SIG-M5 (cell line): Measurements from ENCODE around the gene SYNJ1.
"Not testable (repeated sequence)": the region's sequence is repeated elsewhere in the genome, so short reads cannot be mapped to it uniquely, and the experiment has no call there.

Source experiments
- DNase-seq: peaks from one replicate; lab custom pipeline; 2025; lab: John Stamatoyannopoulos, UW

Gene SYNJ1

GRCh38 chr21:32727687-32728455, at the start of gene SYNJ1:
Gene SYNJ1 (minus strand): TSS chr21:32728013. CDS start chr21:32726895, 1,118 bp downstream.
- DNase-seq = peak; percentile 50

GRCh38 chr21:32777269-32777668, 49.5 kb upstream of the SYNJ1 start:
- DNase-seq = no peak

GRCh38 chr21:32776743-32777142, 48.9 kb upstream of the SYNJ1 start:
- no peak for DNase-seq

GRCh38 chr21:32773048-32773344, 45.2 kb upstream of the SYNJ1 start:
- not testable (repeated sequence) for DNase-seq

- no peak for DNase-seq
These were observed 44.7 kb upstream of the SYNJ1 start for GRCh38 chr21:32772281-32773047.

- DNase-seq = no peak
These were observed 43.2 kb upstream of the SYNJ1 start for GRCh38 chr21:32770871-32771523.

- no peak for DNase-seq
These were observed 40.7 kb upstream of the SYNJ1 start for GRCh38 chr21:32768530-32768929.

GRCh38 chr21:32765058-32765457, 37.2 kb upstream of the SYNJ1 start:
- DNase-seq = no peak

- DNase-seq = no peak
These were observed 36.4 kb upstream of the SYNJ1 start for GRCh38 chr21:32764186-32764585.

- DNase-seq = no peak
These were observed 30.0 kb upstream of the SYNJ1 start for GRCh38 chr21:32757804-32758203.

GRCh38 chr21:32756096-32756495, 28.3 kb upstream of the SYNJ1 start:
- DNase-seq = no peak

GRCh38 chr21:32753818-32754585, 26.2 kb upstream of the SYNJ1 start:
- DNase-seq = no peak

- no peak for DNase-seq
These were observed 22.6 kb upstream of the SYNJ1 start for GRCh38 chr21:32750405-32750804.

GRCh38 chr21:32749662-32750061, 21.8 kb upstream of the SYNJ1 start:
- DNase-seq = no peak

- no peak for DNase-seq
These were observed 20.7 kb upstream of the SYNJ1 start for GRCh38 chr21:32748529-32748928.

- no peak for DNase-seq
These were observed 19.6 kb upstream of the SYNJ1 start for GRCh38 chr21:32747396-32747795.

- not testable (repeated sequence) for DNase-seq
These were observed 18.9 kb upstream of the SYNJ1 start for GRCh38 chr21:32746711-32747110.

GRCh38 chr21:32742396-32742795, 14.6 kb upstream of the SYNJ1 start:
- DNase-seq = no peak

GRCh38 chr21:32741336-32741735, 13.5 kb upstream of the SYNJ1 start:
- DNase-seq = no peak

- no peak for DNase-seq
These were observed 12.1 kb upstream of the SYNJ1 start for GRCh38 chr21:32739946-32740345.

- not testable (repeated sequence) for DNase-seq
These were observed 8.3 kb upstream of the SYNJ1 start for GRCh38 chr21:32736083-32736482.

GRCh38 chr21:32735524-32735923, 7.7 kb upstream of the SYNJ1 start:
- DNase-seq = no peak
